ENCODE data around the gene CYSLTR2.

The CYSLTR2 gene

GRCh38 chr13:48748681-48749080 is 95.0 kb downstream of the CYSLTR2 start:
- no peak for DNase-seq

DNA sequence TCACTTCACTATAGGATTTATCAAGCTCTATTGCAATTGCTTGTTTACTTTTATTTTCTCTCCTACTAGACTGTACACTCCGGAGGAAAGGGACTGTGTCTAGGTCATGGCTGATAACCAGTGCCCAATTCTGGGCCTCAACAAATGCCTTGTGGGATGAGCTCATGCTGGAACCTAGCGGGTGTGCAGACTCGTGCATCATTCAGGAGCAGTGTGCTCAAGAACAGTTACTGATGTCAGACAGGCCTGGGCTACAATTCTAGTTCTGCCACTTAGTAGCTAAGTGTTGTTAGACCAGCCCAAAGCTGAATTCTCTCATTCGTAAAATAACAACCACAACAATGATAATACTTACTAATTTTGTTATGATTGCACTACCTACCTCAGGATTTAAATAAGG is 95.4 kb downstream of the CYSLTR2 start:
- DNase-seq: no peak

DNA sequence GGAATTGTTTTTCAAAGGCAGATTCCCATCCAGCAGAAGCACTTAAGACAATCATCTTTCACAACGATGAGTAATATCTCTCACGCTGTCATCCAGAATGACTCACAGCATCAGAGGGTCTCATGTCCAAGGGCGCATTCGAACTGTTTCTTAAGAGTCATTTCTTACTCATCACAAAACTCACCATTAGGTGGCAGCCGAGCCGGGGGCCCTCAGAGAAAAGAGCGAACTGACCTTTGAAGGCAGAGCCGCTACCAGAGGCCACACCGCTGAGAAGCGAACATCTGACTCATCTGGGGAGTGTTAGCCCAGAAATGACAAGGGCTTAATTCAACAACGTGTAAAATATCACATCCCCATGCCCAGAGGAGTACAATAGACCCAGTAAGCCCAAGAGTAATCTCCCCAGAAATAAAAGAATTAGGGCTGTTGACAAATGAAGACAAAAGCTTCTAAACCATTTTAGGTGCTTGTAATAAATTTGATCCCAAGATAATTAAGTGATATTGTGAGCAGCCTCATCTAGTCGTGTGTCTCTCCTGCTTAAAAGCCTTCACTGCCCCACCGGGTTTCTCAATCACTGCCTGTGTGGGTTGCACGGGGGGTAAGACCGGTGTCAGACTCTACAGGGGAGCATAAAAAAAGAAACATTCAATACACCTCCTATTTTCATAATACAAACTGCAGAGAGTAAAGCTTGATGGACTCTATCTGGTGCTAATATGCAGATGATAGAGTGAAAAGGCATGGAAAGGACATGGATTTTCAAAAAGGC is 96.2 kb downstream of the CYSLTR2 start:
- DNase-seq: no peak

- DNase-seq: no peak
Measured at GRCh38 chr13:48750588-48751383, 97.1 kb downstream of the CYSLTR2 start.

- no peak for DNase-seq
Measured at GRCh38 chr13:48760626-48761025, 106.9 kb downstream of the CYSLTR2 start.
